ENCODE results near the gene ARHGAP6. TPM values are rescaled to one million over a fixed set of nuclear protein-coding genes. Genes with fewer than 3 reads are reported as not detected.

The ARHGAP6 gene
- total RNA-seq, 2 experiments from 2014 or later, result not detected

GRCh38 chrX:11111037-11111851, 554.5 kb downstream of the ARHGAP6 start, which contains the start of gene HCCS:
TSS of gene HCCS (plus strand) at chrX:11111332. CDS start at chrX:11112061, 729 bp downstream.
- CTCF ChIA-PET, result interaction anchor here (1.7 kb wide), 1 partner anchor 421 kb away, joined by 3 read pairs; no protein-coding TSS in a partner anchor
- peak; percentile 88 for DNase-seq
- Mint-ChIP-seq H3K36me3 (ENCODE audit: low read depth) (peaks cover 31% of the 10 kb centered on the region), H3K27me3 (ENCODE audit: low read depth) (no peaks in the 10 kb centered on the region), H3K4me3 (no peak within 1 kb of the TSS), H3K27ac (peak within 1 kb of the TSS; percentile 98), H3K9me3 (ENCODE audit: insufficient read depth) (no peaks in the 10 kb centered on the region), H3K4me1 (ENCODE audit: low read depth) (peaks cover 24% of the 10 kb centered on the region)
- ATAC-seq, result peak; percentile 90
- POLR2A ChIA-PET, result no interaction called here

DNA sequence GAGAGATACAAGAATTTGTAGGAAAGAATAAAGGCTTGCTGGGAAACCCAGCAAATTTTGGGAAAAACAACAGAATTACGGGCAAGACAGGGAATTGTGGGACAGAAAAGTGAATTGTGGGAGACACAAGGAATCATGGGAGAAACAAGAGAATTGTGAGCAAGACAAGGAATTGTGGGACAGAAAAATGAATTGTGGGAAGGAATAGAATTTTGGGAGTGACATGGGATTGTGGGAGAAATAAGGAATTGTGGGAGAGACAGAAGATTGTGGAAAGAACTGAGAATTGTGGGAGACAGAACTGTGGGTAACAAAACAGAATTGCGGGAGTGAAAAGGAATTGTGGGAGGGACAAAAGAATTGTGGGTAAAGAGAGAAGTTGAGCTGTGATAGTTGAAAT, 555.8 kb downstream of the ARHGAP6 start:
- H3K4me3 Mint-ChIP-seq, result no peak overlapping the region
- ATAC-seq (no peak), DNase-seq (no peak)
- no peaks in the 10 kb centered on the region for H3K9me3 Mint-ChIP-seq (ENCODE audit: insufficient read depth)
- no peaks in the 10 kb centered on the region for H3K27me3 Mint-ChIP-seq (ENCODE audit: low read depth)
- H3K27ac Mint-ChIP-seq, result no peak overlapping the region
- POLR2A ChIA-PET, result no interaction called here
- CTCF ChIA-PET, result no interaction called here
- H3K36me3 Mint-ChIP-seq (ENCODE audit: low read depth), result peaks cover 19% of the 10 kb centered on the region
- peaks cover 24% of the 10 kb centered on the region for H3K4me1 Mint-ChIP-seq (ENCODE audit: low read depth)

DNA sequence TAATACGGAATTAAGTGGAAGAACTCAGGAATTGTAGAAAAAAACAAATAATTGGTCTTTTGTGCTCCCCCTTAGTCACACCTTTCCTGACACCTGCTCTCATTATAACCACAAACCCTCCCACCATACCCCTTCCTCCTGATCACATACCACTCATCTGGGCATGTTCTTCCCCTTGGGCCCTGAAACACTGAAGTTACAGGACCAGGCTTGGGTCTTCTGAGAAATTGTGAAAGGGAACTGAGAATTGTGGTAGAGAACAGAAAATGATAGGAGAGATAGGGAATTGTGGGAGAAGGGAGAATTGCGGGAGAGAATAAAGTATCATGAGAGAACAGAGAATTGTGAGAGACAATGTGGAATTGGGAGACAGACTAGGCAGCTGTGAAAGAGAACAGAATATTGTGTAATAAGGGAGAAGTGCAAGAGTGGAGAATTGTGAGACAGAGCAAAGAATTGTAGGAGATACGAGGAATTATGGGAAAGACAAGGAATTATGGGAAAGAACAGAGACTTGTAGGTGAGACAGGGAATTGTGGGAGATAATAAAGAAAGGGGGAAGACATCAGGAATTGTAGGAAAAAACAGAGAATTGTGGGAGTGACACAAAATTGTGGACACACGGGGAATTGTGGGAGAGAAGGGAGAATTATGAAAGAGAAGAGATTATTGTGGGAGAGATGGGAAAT, 557.3 kb downstream of the ARHGAP6 start:
- H3K4me1 Mint-ChIP-seq (ENCODE audit: low read depth), result peaks cover 13% of the 10 kb centered on the region
- CTCF ChIA-PET, result no interaction called here
- no peaks in the 10 kb centered on the region for H3K27me3 Mint-ChIP-seq (ENCODE audit: low read depth)
- no peak overlapping the region for H3K27ac Mint-ChIP-seq
- no peak for DNase-seq
- peaks cover 10% of the 10 kb centered on the region for H3K36me3 Mint-ChIP-seq (ENCODE audit: low read depth)
- H3K9me3 Mint-ChIP-seq (ENCODE audit: insufficient read depth), result no peaks in the 10 kb centered on the region
- POLR2A ChIA-PET, result no interaction called here
- H3K4me3 Mint-ChIP-seq, result no peak overlapping the region
- ATAC-seq, result no peak

GRCh38 chrX:11105080-11105479, 560.6 kb downstream of the ARHGAP6 start:
- H3K9me3 Mint-ChIP-seq (ENCODE audit: insufficient read depth), result no peaks in the 10 kb centered on the region
- ATAC-seq, result no peak
- ChIA-PET POLR2A (no interaction called here), CTCF (no interaction called here)
- no peak overlapping the region for H3K27ac Mint-ChIP-seq
- H3K36me3 Mint-ChIP-seq (ENCODE audit: low read depth), result peaks cover 5% of the 10 kb centered on the region
- no peak overlapping the region for H3K4me3 Mint-ChIP-seq
- DNase-seq, result no peak
- H3K4me1 Mint-ChIP-seq (ENCODE audit: low read depth), result no peaks in the 10 kb centered on the region
- H3K27me3 Mint-ChIP-seq (ENCODE audit: low read depth), result no peaks in the 10 kb centered on the region

DNA sequence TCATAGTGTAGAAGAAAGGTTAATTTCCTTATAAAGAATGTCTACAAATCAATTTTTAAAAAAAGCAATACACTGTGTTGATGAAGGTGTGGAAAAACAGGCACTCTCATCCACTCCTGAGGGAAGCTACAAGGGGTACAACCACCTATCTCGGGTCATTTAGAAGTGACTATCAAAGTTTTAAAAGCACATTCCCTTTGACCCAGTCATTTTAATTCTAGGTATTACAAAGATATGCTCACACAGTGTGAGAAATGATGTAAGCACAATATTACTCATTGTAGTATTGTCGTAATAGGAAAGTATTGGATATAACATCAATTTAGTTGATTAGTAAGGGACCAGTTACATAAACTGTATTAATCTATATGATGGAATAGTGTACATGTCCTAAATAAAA, 562.0 kb downstream of the ARHGAP6 start:
- H3K9me3 Mint-ChIP-seq (ENCODE audit: insufficient read depth), result no peaks in the 10 kb centered on the region
- DNase-seq (no peak), ATAC-seq (no peak)
- no peak overlapping the region for H3K27ac Mint-ChIP-seq
- H3K27me3 Mint-ChIP-seq (ENCODE audit: low read depth), result no peaks in the 10 kb centered on the region
- no peak overlapping the region for H3K4me3 Mint-ChIP-seq
- H3K36me3 Mint-ChIP-seq (ENCODE audit: low read depth), result peaks cover 5% of the 10 kb centered on the region
- CTCF ChIA-PET, result no interaction called here
- no peaks in the 10 kb centered on the region for H3K4me1 Mint-ChIP-seq (ENCODE audit: low read depth)
- POLR2A ChIA-PET, result no interaction called here

GRCh38 chrX:11103006-11103405, 562.7 kb downstream of the ARHGAP6 start:
- CTCF ChIA-PET, result no interaction called here
- no peaks in the 10 kb centered on the region for H3K27me3 Mint-ChIP-seq (ENCODE audit: low read depth)
- DNase-seq, result no peak

GRCh38 chrX:11100281-11101035, 565.3 kb downstream of the ARHGAP6 start:
- Mint-ChIP-seq H3K4me3 (no peak overlapping the region), H3K4me1 (ENCODE audit: low read depth) (no peaks in the 10 kb centered on the region), H3K9me3 (ENCODE audit: insufficient read depth) (no peaks in the 10 kb centered on the region), H3K27me3 (ENCODE audit: low read depth) (no peaks in the 10 kb centered on the region), H3K27ac (no peak overlapping the region), H3K36me3 (ENCODE audit: low read depth) (no peaks in the 10 kb centered on the region)
- CTCF ChIA-PET, result no interaction called here
- POLR2A ChIA-PET, result no interaction called here
- ATAC-seq (no peak), DNase-seq (no peak)

More at GRCh38 chrX:11103006-11103405, 562.7 kb downstream of the ARHGAP6 start:
- H3K36me3 Mint-ChIP-seq (ENCODE audit: low read depth), result peaks cover 5% of the 10 kb centered on the region
- ATAC-seq, result no peak
- no peak overlapping the region for H3K4me3 Mint-ChIP-seq
- POLR2A ChIA-PET, result no interaction called here
- no peaks in the 10 kb centered on the region for H3K9me3 Mint-ChIP-seq (ENCODE audit: insufficient read depth)
- H3K27ac Mint-ChIP-seq, result no peak overlapping the region
- no peaks in the 10 kb centered on the region for H3K4me1 Mint-ChIP-seq (ENCODE audit: low read depth)

DNA sequence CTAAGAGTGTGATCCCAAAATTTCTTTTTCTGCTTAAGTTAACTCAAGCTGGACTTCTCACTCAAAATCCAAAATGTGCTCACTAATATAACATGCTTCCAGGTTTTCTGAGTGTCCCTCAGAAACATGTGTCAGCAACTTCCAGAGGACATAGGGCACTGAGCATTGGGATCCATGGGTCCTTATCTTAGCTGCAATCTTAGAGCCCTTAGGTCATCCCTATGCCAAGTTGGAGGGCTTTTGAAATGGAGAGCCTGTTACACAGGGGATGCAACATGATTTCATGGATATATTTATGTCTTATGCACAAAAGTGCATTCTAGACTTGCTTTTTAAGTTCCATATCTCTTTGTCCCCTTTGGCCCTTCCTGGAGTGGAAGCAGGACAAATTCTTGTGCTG, 566.3 kb downstream of the ARHGAP6 start:
- H3K4me1 Mint-ChIP-seq (ENCODE audit: low read depth), result no peaks in the 10 kb centered on the region
- no peak overlapping the region for H3K4me3 Mint-ChIP-seq
- no peak for ATAC-seq
- no peaks in the 10 kb centered on the region for H3K9me3 Mint-ChIP-seq (ENCODE audit: insufficient read depth)
- no peaks in the 10 kb centered on the region for H3K27me3 Mint-ChIP-seq (ENCODE audit: low read depth)
- no peaks in the 10 kb centered on the region for H3K36me3 Mint-ChIP-seq (ENCODE audit: low read depth)
- CTCF ChIA-PET, result no interaction called here
- H3K27ac Mint-ChIP-seq, result no peak overlapping the region
- POLR2A ChIA-PET, result no interaction called here
- DNase-seq, result no peak

DNA sequence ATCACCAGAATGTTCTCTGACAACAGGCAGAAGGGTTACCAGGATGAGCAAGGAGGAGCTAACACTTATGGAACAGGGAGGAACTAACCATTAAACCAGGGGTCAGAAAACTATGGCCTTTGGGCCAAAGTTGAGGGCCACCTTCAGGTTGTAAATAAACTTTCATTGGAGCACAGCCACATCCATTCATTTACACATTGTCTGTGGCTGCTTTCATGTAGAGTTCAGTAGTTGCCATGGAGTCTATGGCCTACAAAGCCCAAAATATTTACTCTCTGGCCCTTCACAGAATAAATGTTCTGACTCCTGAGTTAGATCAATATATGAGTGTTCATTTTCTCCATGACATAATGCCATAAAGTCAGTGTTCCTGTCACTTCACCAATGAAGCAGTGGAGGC, 567.8 kb downstream of the ARHGAP6 start:
- DNase-seq, result no peak
- no peaks in the 10 kb centered on the region for H3K36me3 Mint-ChIP-seq (ENCODE audit: low read depth)
- H3K4me1 Mint-ChIP-seq (ENCODE audit: low read depth), result no peaks in the 10 kb centered on the region
- ChIA-PET CTCF (no interaction called here), POLR2A (no interaction called here)
- no peak overlapping the region for H3K27ac Mint-ChIP-seq
- no peak overlapping the region for H3K4me3 Mint-ChIP-seq
- no peaks in the 10 kb centered on the region for H3K9me3 Mint-ChIP-seq (ENCODE audit: insufficient read depth)
- no peak for ATAC-seq
- H3K27me3 Mint-ChIP-seq (ENCODE audit: low read depth), result no peaks in the 10 kb centered on the region

DNA sequence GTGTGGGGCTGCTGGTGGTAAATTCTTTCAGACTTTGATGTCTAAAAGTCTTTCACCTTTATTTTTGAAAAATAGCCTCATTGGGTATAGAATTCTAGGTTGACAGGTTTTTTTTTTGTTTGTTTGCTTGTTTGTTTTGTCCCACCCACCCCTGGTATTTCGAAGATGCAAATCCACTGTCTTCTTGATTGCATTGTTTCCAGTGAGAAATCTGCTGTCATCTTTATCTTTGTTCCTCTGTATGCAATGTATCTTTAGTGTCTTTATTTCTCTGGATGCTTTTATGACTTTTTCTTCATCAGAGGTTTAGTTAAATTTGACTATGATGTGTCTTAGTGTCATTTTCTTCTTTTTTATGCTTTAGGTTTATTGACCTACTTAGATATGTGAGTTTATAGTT, 575.9 kb downstream of the ARHGAP6 start:
- Mint-ChIP-seq H3K36me3 (ENCODE audit: low read depth) (no peaks in the 10 kb centered on the region), H3K27ac (no peak overlapping the region), H3K9me3 (ENCODE audit: insufficient read depth) (no peaks in the 10 kb centered on the region), H3K27me3 (ENCODE audit: low read depth) (no peaks in the 10 kb centered on the region), H3K4me3 (no peak overlapping the region), H3K4me1 (ENCODE audit: low read depth) (no peaks in the 10 kb centered on the region)
- POLR2A ChIA-PET, result no interaction called here
- DNase-seq (no peak), ATAC-seq (no peak)
- CTCF ChIA-PET, result no interaction called here

All from activated CD8-positive, alpha-beta T cell treated with anti-CD3 and anti-CD28 coated beads, Interleukin-2, amount 10 ng/mL, durations not matched to agents 7 days and 5 days (primary cell).